Measurements from ENCODE around the gene SMYD4.

Gene SMYD4

GRCh38 chr17:1829592-1830257 lies at the start of gene SMYD4, which contains the start of gene RPA1:
SMYD4 (minus strand) TSS chr17:1829902; CDS start chr17:1827994, 1,908 bp downstream.
RPA1 (plus strand) TSS chr17:1830005; CDS start chr17:1830094, 89 bp downstream.
- no peak for TF ChIP-seq CTCF (IDR thresholded peaks at IDR 0.05; ENCODE audit: low read depth, low read length)
- DNase-seq (ENCODE audit: low read depth, low spot score): peak; percentile 86
- in situ Hi-C loops (cut with HindIII; ENCODE audit: low sequenced_read_pairs): no loop called here
- peak within 1 kb of the TSS; percentile 80 for H3K4me3 ChIP-seq (ENCODE audit: low read depth, low read length)

GRCh38 chr17:1878419-1879121 lies 48.9 kb upstream of the SMYD4 start:
- no peak overlapping the region for H3K4me3 ChIP-seq (ENCODE audit: low read depth, low read length)
- TF ChIP-seq CTCF (IDR thresholded peaks at IDR 0.05; ENCODE audit: low read depth, low read length): no peak
- in situ Hi-C loops (cut with HindIII; ENCODE audit: low sequenced_read_pairs): no loop called here
- DNase-seq (ENCODE audit: low read depth, low spot score): no peak

- in situ Hi-C loops (cut with HindIII; ENCODE audit: low sequenced_read_pairs): no loop called here
- H3K4me3 ChIP-seq (ENCODE audit: low read depth, low read length): no peak overlapping the region
- no peak for DNase-seq (ENCODE audit: low read depth, low spot score)
- no peak for TF ChIP-seq CTCF (IDR thresholded peaks at IDR 0.05; ENCODE audit: low read depth, low read length)
Measured at GRCh38 chr17:1875597-1875996, 45.9 kb upstream of the SMYD4 start.

GRCh38 chr17:1873418-1873817 lies 43.7 kb upstream of the SMYD4 start:
- in situ Hi-C loops (cut with HindIII; ENCODE audit: low sequenced_read_pairs): no loop called here
- no peak overlapping the region for H3K4me3 ChIP-seq (ENCODE audit: low read depth, low read length)
- DNase-seq (ENCODE audit: low read depth, low spot score): no peak
- TF ChIP-seq CTCF (IDR thresholded peaks at IDR 0.05; ENCODE audit: low read depth, low read length): no peak

- in situ Hi-C loops (cut with HindIII; ENCODE audit: low sequenced_read_pairs): no loop called here
- DNase-seq (ENCODE audit: low read depth, low spot score): no peak
- TF ChIP-seq CTCF (IDR thresholded peaks at IDR 0.05; ENCODE audit: low read depth, low read length): no peak
- no peak overlapping the region for H3K4me3 ChIP-seq (ENCODE audit: low read depth, low read length)
Measured at GRCh38 chr17:1872976-1873375, 43.3 kb upstream of the SMYD4 start.

GRCh38 chr17:1872254-1872653 lies 42.6 kb upstream of the SMYD4 start:
- DNase-seq (ENCODE audit: low read depth, low spot score): no peak
- TF ChIP-seq CTCF (IDR thresholded peaks at IDR 0.05; ENCODE audit: low read depth, low read length): no peak
- in situ Hi-C loops (cut with HindIII; ENCODE audit: low sequenced_read_pairs): no loop called here
- no peak overlapping the region for H3K4me3 ChIP-seq (ENCODE audit: low read depth, low read length)

Data from astrocyte of the spinal cord (primary cell).